ENCODE results near the gene CBY2.

Gene CBY2

GRCh38 chr13:45750566-45750965 is 48.4 kb downstream of the CBY2 start:
- TF ChIP-seq, protein P1, sequence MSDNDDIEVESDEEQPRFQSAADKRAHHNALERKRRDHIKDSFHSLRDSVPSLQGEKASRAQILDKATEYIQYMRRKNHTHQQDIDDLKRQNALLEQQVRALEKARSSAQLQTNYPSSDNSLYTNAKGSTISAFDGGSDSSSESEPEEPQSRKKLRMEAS (IDR thresholded peaks at IDR 0.05): no peak
- TF ChIP-seq TAF1 (IDR thresholded peaks at IDR 0.05; ENCODE audit: low read depth) (no peak), TCF12 (IDR thresholded peaks at IDR 0.05; ENCODE audit: low read depth) (no peak), USF1 (IDR thresholded peaks at IDR 0.05) (no peak), YY1 (IDR thresholded peaks at IDR 0.05; ENCODE audit: low read depth) (no peak), RAD21 (IDR thresholded peaks at IDR 0.05; ENCODE audit: low read depth) (no peak), ZBTB7A (IDR thresholded peaks at IDR 0.05; ENCODE audit: low read depth) (no peak), CEBPB (IDR thresholded peaks at IDR 0.05) (no peak), TEAD4 (IDR thresholded peaks at IDR 0.05) (no peak), EP300 (IDR thresholded peaks at IDR 0.05; ENCODE audit: borderline replicate concordance) (no peak), NFIC (IDR thresholded peaks at IDR 0.05) (no peak), EGR1 (IDR thresholded peaks at IDR 0.05) (no peak), CREB1 (IDR thresholded peaks at IDR 0.05; ENCODE audit: low read depth) (no peak), REST (IDR thresholded peaks at IDR 0.05; ENCODE audit: low read depth) (no peak), FOXM1 (IDR thresholded peaks at IDR 0.05; ENCODE audit: borderline replicate concordance, low read depth) (no peak)

DNA sequence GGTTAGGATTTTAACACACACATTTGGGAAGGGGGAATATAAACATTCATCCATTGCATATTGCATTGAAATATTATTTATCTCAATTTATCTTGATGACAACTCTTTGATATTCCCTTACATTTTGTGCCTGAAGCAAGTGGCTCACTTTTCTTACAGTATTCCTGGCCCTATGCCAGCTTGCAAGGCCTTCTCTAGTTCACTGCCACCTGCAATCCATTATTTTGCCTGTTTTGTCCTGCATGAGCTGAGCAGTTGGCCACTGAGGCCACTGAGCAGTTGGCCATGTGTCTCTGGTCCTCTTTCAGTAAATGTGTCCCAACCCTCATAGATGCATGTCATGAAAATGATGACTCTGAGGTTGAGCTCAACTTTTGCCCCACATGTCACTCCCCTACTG is 49.8 kb downstream of the CBY2 start:
- TF ChIP-seq, protein P1 (IDR thresholded peaks at IDR 0.05): no peak
- 0 out of 2 replicates have a peak, but pooled peaks have one; percentile 10 for TF ChIP-seq NFIC (IDR thresholded peaks at IDR 0.05)
- TF ChIP-seq RAD21 (IDR thresholded peaks at IDR 0.05; ENCODE audit: low read depth): no peak
- TF ChIP-seq REST (IDR thresholded peaks at IDR 0.05; ENCODE audit: low read depth): no peak

GRCh38 chr13:45752510-45752909 is 50.4 kb downstream of the CBY2 start:
- TF ChIP-seq TAF1 (IDR thresholded peaks at IDR 0.05; ENCODE audit: low read depth): no peak
- no peak for TF ChIP-seq ZBTB7A (IDR thresholded peaks at IDR 0.05; ENCODE audit: low read depth)
- no peak for TF ChIP-seq EGR1 (IDR thresholded peaks at IDR 0.05)
- no peak for TF ChIP-seq CREB1 (IDR thresholded peaks at IDR 0.05; ENCODE audit: low read depth)
- TF ChIP-seq TEAD4 (IDR thresholded peaks at IDR 0.05): no peak
- TF ChIP-seq EP300 (IDR thresholded peaks at IDR 0.05; ENCODE audit: borderline replicate concordance): no peak
- no peak for TF ChIP-seq TCF12 (IDR thresholded peaks at IDR 0.05; ENCODE audit: low read depth)
- no peak for TF ChIP-seq REST (IDR thresholded peaks at IDR 0.05; ENCODE audit: low read depth)
- no peak for TF ChIP-seq FOXM1 (IDR thresholded peaks at IDR 0.05; ENCODE audit: borderline replicate concordance, low read depth)
- TF ChIP-seq, protein P1 (IDR thresholded peaks at IDR 0.05): no peak
- TF ChIP-seq YY1 (IDR thresholded peaks at IDR 0.05; ENCODE audit: low read depth): no peak
- TF ChIP-seq USF1 (IDR thresholded peaks at IDR 0.05): no peak
- TF ChIP-seq CEBPB (IDR thresholded peaks at IDR 0.05): no peak

- TF ChIP-seq CREB1 (IDR thresholded peaks at IDR 0.05; ENCODE audit: low read depth) (no peak), USF1 (IDR thresholded peaks at IDR 0.05) (no peak), FOXM1 (IDR thresholded peaks at IDR 0.05; ENCODE audit: borderline replicate concordance, low read depth) (no peak), TAF1 (IDR thresholded peaks at IDR 0.05; ENCODE audit: low read depth) (no peak), TEAD4 (IDR thresholded peaks at IDR 0.05) (no peak), EGR1 (IDR thresholded peaks at IDR 0.05) (no peak), NFIC (IDR thresholded peaks at IDR 0.05) (no peak)
- TF ChIP-seq, protein P1 (IDR thresholded peaks at IDR 0.05): no peak
These were observed 61.3 kb downstream of the CBY2 start for GRCh38 chr13:45763419-45763818.

All from Ishikawa (cell line).